Astrocyte (in vitro differentiated cells and primary cell): ENCODE measurements around the gene CFI. TPM values are rescaled to one million over a fixed set of nuclear protein-coding genes. Genes with fewer than 3 reads are reported as not detected.
A peak's percentile ranks its signal among the peaks of the same experiment; 100 is the strongest.

Experiments
- DNase-seq: peaks from one replicate; pipeline ENCODE4 v3.0.0-alpha.2; 2010; ENCODE audit warnings: low read depth
- FAIRE-seq: peaks from 2 replicates; lab custom pipeline; 2011; peaks lifted over from hg19 to GRCh38; lab: Jason Lieb, UNC
- H2AFZ ChIP-seq: 2 replicates; pipeline ENCODE4 v1.6.0; 2012; ENCODE audit warnings: low read depth, low read length, inconsistent platforms
- H3K27ac ChIP-seq: 2 replicates; pipeline ENCODE4 v1.5.1; 2011; ENCODE audit warnings: low read depth, low read length, inconsistent platforms
- H3K27me3 ChIP-seq: 2 replicates; pipeline ENCODE4 v1.6.0; 2011; ENCODE audit warnings: low read length, inconsistent platforms; ENCODE audit not compliant: insufficient read depth
- H3K36me3 ChIP-seq: 2 replicates; pipeline ENCODE4 v1.5.1; 2011; ENCODE audit warnings: low read length, inconsistent platforms; ENCODE audit not compliant: insufficient read depth
- H3K4me1 ChIP-seq: 2 replicates; pipeline ENCODE4 v1.5.1; 2011; ENCODE audit warnings: low read length, inconsistent platforms; ENCODE audit not compliant: insufficient read depth
- H3K4me2 ChIP-seq: 2 replicates; pipeline ENCODE4 v1.6.0; 2012; ENCODE audit warnings: low read length, inconsistent platforms
- H3K4me3 ChIP-seq: 2 replicates; pipeline ENCODE4 v1.5.1; 2011; ENCODE audit warnings: low read depth, mild to moderate bottlenecking, low read length, inconsistent platforms; ENCODE audit not compliant: insufficient read depth
- H3K79me2 ChIP-seq: 2 replicates; pipeline ENCODE4 v1.6.0; 2012; ENCODE audit warnings: mild to moderate bottlenecking, low read length, inconsistent platforms; ENCODE audit not compliant: insufficient read depth
- H3K9ac ChIP-seq: 2 replicates; pipeline ENCODE4 v1.6.0; 2012; ENCODE audit warnings: mild to moderate bottlenecking, low read length, inconsistent platforms
- H3K9me3 ChIP-seq: 2 replicates; pipeline ENCODE4 v1.5.1; 2012; ENCODE audit warnings: low read depth, mild to moderate bottlenecking, low read length, inconsistent platforms; ENCODE audit not compliant: insufficient read depth
- H4K20me1 ChIP-seq: 2 replicates; pipeline ENCODE4 v1.6.0; 2012; ENCODE audit warnings: low read length, inconsistent platforms; ENCODE audit not compliant: insufficient read depth
- H3K27ac Mint-ChIP-seq: one replicate; pipeline ENCODE4 v1.8.0; 2021; ENCODE audit warnings: mild to moderate bottlenecking, mixed read lengths; ENCODE audit not compliant: unreplicated experiment
- H3K27me3 Mint-ChIP-seq: one replicate; pipeline ENCODE4 v1.8.0; 2021; ENCODE audit warnings: low read depth, mixed read lengths; ENCODE audit not compliant: unreplicated experiment
- H3K36me3 Mint-ChIP-seq: one replicate; pipeline ENCODE4 v1.8.0; 2021; ENCODE audit warnings: low read depth, mixed read lengths; ENCODE audit not compliant: unreplicated experiment
- H3K4me1 Mint-ChIP-seq: one replicate; pipeline ENCODE4 v1.8.0; 2021; ENCODE audit warnings: low read depth, mixed read lengths; ENCODE audit not compliant: unreplicated experiment
- H3K4me3 Mint-ChIP-seq: one replicate; pipeline ENCODE4 v1.8.0; 2021; ENCODE audit warnings: mild to moderate bottlenecking, moderate library complexity, mixed read lengths; ENCODE audit not compliant: unreplicated experiment
- H3K9me3 Mint-ChIP-seq: one replicate; pipeline ENCODE4 v1.8.0; 2021; ENCODE audit warnings: mild to moderate bottlenecking, mixed read lengths; ENCODE audit not compliant: unreplicated experiment
- EZH2 ChIP-seq: IDR thresholded peaks from 2 replicates; pipeline ENCODE4 v1.6.1; 2012; ENCODE audit warnings: mild to moderate bottlenecking, low read length, inconsistent platforms; ENCODE audit not compliant: insufficient read depth
- total RNA-seq: library from RNA; stranded (reverse); gene quantifications from 2 replicates; pipeline ENCODE4 v1.2.1, GENCODE V29; 2021
- TF ChIP-seq, protein P1 (sequence below): IDR thresholded peaks from 2 replicates; pipeline ENCODE4 v1.5.1; 2011; ENCODE audit warnings: low read depth, mild to moderate bottlenecking, inconsistent platforms, low read length, moderate library complexity; ENCODE audit not compliant: insufficient read depth

CFI gene
- total RNA-seq, 1 donor from 2014 or later = not detected

- no peak for DNase-seq
- H4K20me1 ChIP-seq = no peaks in the 10 kb centered on the region
- H3K4me3 Mint-ChIP-seq = no peak overlapping the region
- no peak overlapping the region for H3K27ac Mint-ChIP-seq
- no peaks in the 10 kb centered on the region for H3K36me3 ChIP-seq
- H3K4me3 ChIP-seq = no peak overlapping the region
- TF ChIP-seq EZH2 = no peak
- TF ChIP-seq, protein P1, sequence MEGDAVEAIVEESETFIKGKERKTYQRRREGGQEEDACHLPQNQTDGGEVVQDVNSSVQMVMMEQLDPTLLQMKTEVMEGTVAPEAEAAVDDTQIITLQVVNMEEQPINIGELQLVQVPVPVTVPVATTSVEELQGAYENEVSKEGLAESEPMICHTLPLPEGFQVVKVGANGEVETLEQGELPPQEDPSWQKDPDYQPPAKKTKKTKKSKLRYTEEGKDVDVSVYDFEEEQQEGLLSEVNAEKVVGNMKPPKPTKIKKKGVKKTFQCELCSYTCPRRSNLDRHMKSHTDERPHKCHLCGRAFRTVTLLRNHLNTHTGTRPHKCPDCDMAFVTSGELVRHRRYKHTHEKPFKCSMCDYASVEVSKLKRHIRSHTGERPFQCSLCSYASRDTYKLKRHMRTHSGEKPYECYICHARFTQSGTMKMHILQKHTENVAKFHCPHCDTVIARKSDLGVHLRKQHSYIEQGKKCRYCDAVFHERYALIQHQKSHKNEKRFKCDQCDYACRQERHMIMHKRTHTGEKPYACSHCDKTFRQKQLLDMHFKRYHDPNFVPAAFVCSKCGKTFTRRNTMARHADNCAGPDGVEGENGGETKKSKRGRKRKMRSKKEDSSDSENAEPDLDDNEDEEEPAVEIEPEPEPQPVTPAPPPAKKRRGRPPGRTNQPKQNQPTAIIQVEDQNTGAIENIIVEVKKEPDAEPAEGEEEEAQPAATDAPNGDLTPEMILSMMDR = no peak
- H3K9me3 Mint-ChIP-seq = no peaks in the 10 kb centered on the region
- H3K79me2 ChIP-seq = peaks cover 18% of the 10 kb centered on the region
- H3K27me3 ChIP-seq = no peaks in the 10 kb centered on the region
- no peak overlapping the region for H3K9ac ChIP-seq
- H3K4me1 Mint-ChIP-seq = peaks cover 2% of the 10 kb centered on the region
- H3K4me2 ChIP-seq = no peak overlapping the region
- H3K27ac ChIP-seq = no peak overlapping the region
- no peaks in the 10 kb centered on the region for H3K9me3 ChIP-seq
- no peak overlapping the region for H2AFZ ChIP-seq
- no peak for FAIRE-seq
- no peaks in the 10 kb centered on the region for H3K27me3 Mint-ChIP-seq
- H3K36me3 Mint-ChIP-seq = no peaks in the 10 kb centered on the region
- no peaks in the 10 kb centered on the region for H3K4me1 ChIP-seq
Observed at GRCh38 chr4:109722357-109722756, 79.4 kb downstream of the CFI start.

DNA sequence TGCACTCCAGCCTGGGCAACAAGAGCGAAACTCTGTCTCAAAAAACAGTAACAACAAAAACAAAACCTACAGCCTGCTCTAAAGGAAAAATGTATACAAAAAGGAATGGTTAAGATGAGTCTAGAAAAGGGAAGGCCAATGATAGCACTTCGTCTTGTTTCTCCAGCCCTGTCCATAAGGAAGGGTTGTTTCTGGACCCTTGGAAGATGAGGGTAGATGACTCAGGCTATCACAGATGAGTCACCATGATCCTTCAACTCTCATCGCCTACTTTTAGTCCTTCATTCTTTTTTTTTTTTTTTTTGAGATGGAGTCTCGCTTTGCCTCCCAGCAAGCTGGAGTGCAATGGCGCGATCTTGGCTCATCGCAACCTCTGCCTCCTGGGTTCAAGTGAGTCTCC lies 80.8 kb downstream of the CFI start:
- H3K27me3 Mint-ChIP-seq = no peaks in the 10 kb centered on the region
- TF ChIP-seq, protein P1 = no peak
- TF ChIP-seq EZH2 = no peak
- H3K36me3 ChIP-seq = no peaks in the 10 kb centered on the region
- no peak overlapping the region for H3K27ac ChIP-seq
- no peaks in the 10 kb centered on the region for H3K9me3 Mint-ChIP-seq
- H3K4me2 ChIP-seq = no peak overlapping the region
- peaks cover 4% of the 10 kb centered on the region for H3K36me3 Mint-ChIP-seq
- no peaks in the 10 kb centered on the region for H3K4me1 ChIP-seq
- no peak overlapping the region for H3K9ac ChIP-seq
- no peak overlapping the region for H3K4me3 Mint-ChIP-seq
- no peak overlapping the region for H2AFZ ChIP-seq
- H3K27ac Mint-ChIP-seq = no peak overlapping the region
- H4K20me1 ChIP-seq = no peaks in the 10 kb centered on the region
- DNase-seq (peak; percentile 54), FAIRE-seq (no peak)
- no peaks in the 10 kb centered on the region for H3K27me3 ChIP-seq
- H3K79me2 ChIP-seq = peaks cover 10% of the 10 kb centered on the region
- peaks cover 2% of the 10 kb centered on the region for H3K4me1 Mint-ChIP-seq
- no peaks in the 10 kb centered on the region for H3K9me3 ChIP-seq
- no peak overlapping the region for H3K4me3 ChIP-seq

DNA sequence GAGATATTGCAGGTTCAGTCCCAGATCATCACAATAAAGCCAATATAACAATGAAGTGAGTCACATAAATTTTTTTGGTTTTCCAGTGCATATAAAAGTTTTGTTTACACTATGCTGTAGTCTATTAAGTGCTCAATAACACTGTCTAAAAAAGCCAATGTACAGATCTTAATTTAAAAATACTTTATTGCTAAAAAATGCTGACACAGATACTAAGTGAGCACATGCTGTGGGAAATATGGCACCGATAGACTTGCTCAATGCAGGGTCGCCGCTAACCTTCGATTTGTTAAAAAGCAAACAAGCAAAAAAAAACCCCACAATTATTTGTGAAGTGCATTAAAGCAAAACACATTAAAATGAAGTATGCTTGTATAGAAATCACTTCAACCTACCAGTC lies 82.2 kb downstream of the CFI start:
- Histone ChIP-seq H3K9ac (no peak overlapping the region), H3K4me3 (no peak overlapping the region), H2AFZ (no peak overlapping the region), H3K27me3 (no peaks in the 10 kb centered on the region), H3K4me1 (no peaks in the 10 kb centered on the region), H3K79me2 (peaks cover 5% of the 10 kb centered on the region), H4K20me1 (no peaks in the 10 kb centered on the region), H3K9me3 (no peaks in the 10 kb centered on the region), H3K36me3 (no peaks in the 10 kb centered on the region), H3K4me2 (no peak overlapping the region), H3K27ac (no peak overlapping the region)
- peaks cover 4% of the 10 kb centered on the region for H3K36me3 Mint-ChIP-seq
- DNase-seq (no peak), FAIRE-seq (no peak)
- H3K27me3 Mint-ChIP-seq = no peaks in the 10 kb centered on the region
- TF ChIP-seq EZH2 = no peak
- TF ChIP-seq, protein P1 = no peak
- no peak overlapping the region for H3K4me3 Mint-ChIP-seq
- no peak overlapping the region for H3K27ac Mint-ChIP-seq
- H3K9me3 Mint-ChIP-seq = no peaks in the 10 kb centered on the region
- H3K4me1 Mint-ChIP-seq = peaks cover 2% of the 10 kb centered on the region
